Naive thymus-derived CD8-positive, alpha-beta T cell (primary cell): ENCODE measurements around the gene LIMD2. TPM values are rescaled to one million over a fixed set of nuclear protein-coding genes. Genes with fewer than 3 reads are reported as not detected.

Experiments used
- ATAC-seq, 2 donors: fragments of 150-1000 bp; cut with Tn5 transposase in 1 of 2; sonication (Bioruptor Pico), chemical (Tn5 transposase) in 1 of 2; 1 replicate in 1 of 2; 2 replicates in 1 of 2; pipeline ENCODE4 v1.10.0; 2021; ENCODE audit warnings: mild to moderate bottlenecking in 2 of 2, moderate library complexity in 2 of 2
- POLR2A ChIA-PET: fragments of 350-600 bp; sonication (Branson Sonifier 250); formaldehyde crosslinking; loops from one replicate; lab custom pipeline; 2021; ENCODE audit warnings: antibody characterized with exemption; lab: Charles Lee
- DNase-seq, 10 donors: peaks; one replicate each; pipeline versions ENCODE4 v3.0.0 to v3.0.0-alpha.2; 2020 to 2022
- H3K27ac Mint-ChIP-seq, 10 donors: one replicate each; pipeline ENCODE4 v1.8.0; 2020 to 2022; ENCODE audit warnings: mild to moderate bottlenecking in 10 of 10, mixed read lengths in 10 of 10, moderate library complexity in 4 of 10, inconsistent platforms in 1 of 10
- H3K27me3 Mint-ChIP-seq, 5 donors: one replicate each; pipeline ENCODE4 v1.8.0; 2021 to 2022; ENCODE audit warnings: mixed read lengths in 5 of 5
- H3K36me3 Mint-ChIP-seq, 3 donors: one replicate each; pipeline ENCODE4 v1.8.0; 2020 to 2022; ENCODE audit warnings: mixed read lengths in 3 of 3, mild to moderate bottlenecking in 2 of 3, inconsistent platforms in 1 of 3
- H3K4me1 Mint-ChIP-seq, 4 donors: one replicate each; pipeline ENCODE4 v1.8.0; 2021 to 2022; ENCODE audit warnings: mixed read lengths in 4 of 4
- H3K4me3 Mint-ChIP-seq, 10 donors: one replicate each; pipeline ENCODE4 v1.8.0; 2020 to 2022; ENCODE audit warnings: mild to moderate bottlenecking in 10 of 10, mixed read lengths in 10 of 10, moderate library complexity in 6 of 10, inconsistent platforms in 1 of 10
- H3K9me3 Mint-ChIP-seq, 9 donors: one replicate each; pipeline ENCODE4 v1.8.0; 2020 to 2022; ENCODE audit warnings: mixed read lengths in 9 of 9, mild to moderate bottlenecking in 3 of 9, inconsistent platforms in 1 of 9, moderate library complexity in 1 of 9
- polyA plus RNA-seq, 3 donors: library from polyadenylated mRNA; unstranded; fragments of 300-500 nt; fragmentation: Illumina TruSeq; gene quantifications; one replicate each; pipeline ENCODE4 v1.2.3, GENCODE V29; 2021
- total RNA-seq, 8 experiments: library from RNA in 2 of 8; stranded (reverse) in 2 of 8; gene quantifications; one replicate each; pipeline ENCODE4 v1.2.3 and lab custom pipeline; 2021 to 2026

Gene LIMD2
- total and polyA plus RNA-seq, 5 experiments from 2014 or later: 390 to 980 (median 700) TPM

DNA sequence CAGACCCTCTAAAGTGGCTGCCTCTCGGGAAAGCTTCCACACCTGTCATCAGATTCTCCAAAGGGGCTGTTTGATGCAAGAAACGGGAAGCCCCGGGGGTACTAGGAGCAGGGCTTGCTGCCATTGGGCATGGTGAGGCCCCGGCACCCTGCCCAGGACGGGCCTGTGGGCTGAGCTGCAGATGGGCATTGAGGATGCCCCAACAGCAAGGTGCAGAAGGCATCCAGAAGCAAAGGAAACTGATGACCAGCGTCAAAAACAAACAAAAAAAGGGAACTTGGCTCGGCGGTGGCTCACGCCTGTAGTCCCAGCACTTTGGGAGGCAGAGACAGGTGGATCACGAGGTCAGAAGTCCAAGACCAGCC, 1.5 kb upstream of the LIMD2 start:
- H3K4me1 Mint-ChIP-seq: peaks cover 42 to 72% (median 64%) of the 10 kb centered on the region in 4 donors
- H3K27me3 Mint-ChIP-seq: no peaks in the 10 kb centered on the region
- peaks cover 0 to 51% (median 17%) of the 10 kb centered on the region in 3 donors for H3K36me3 Mint-ChIP-seq
- H3K4me3 Mint-ChIP-seq: peak overlapping the region; percentile 90 to 98 (median 95)
- no peak for ATAC-seq
- peak overlapping the region; percentile 88 to 99 (median 99) for H3K27ac Mint-ChIP-seq
- peaks cover 0 to 5% (median 0%) of the 10 kb centered on the region in 9 donors for H3K9me3 Mint-ChIP-seq
- POLR2A ChIA-PET: interaction anchor here (0.7 to 18.5 kb wide), 19 partner anchors 5 to 805 kb away, joined by 3 to 1071 read pairs (median 6); partner anchors contain the start of genes CCDC47, CEP95, DCAF7 and DDX42
- no peak for DNase-seq

DNA sequence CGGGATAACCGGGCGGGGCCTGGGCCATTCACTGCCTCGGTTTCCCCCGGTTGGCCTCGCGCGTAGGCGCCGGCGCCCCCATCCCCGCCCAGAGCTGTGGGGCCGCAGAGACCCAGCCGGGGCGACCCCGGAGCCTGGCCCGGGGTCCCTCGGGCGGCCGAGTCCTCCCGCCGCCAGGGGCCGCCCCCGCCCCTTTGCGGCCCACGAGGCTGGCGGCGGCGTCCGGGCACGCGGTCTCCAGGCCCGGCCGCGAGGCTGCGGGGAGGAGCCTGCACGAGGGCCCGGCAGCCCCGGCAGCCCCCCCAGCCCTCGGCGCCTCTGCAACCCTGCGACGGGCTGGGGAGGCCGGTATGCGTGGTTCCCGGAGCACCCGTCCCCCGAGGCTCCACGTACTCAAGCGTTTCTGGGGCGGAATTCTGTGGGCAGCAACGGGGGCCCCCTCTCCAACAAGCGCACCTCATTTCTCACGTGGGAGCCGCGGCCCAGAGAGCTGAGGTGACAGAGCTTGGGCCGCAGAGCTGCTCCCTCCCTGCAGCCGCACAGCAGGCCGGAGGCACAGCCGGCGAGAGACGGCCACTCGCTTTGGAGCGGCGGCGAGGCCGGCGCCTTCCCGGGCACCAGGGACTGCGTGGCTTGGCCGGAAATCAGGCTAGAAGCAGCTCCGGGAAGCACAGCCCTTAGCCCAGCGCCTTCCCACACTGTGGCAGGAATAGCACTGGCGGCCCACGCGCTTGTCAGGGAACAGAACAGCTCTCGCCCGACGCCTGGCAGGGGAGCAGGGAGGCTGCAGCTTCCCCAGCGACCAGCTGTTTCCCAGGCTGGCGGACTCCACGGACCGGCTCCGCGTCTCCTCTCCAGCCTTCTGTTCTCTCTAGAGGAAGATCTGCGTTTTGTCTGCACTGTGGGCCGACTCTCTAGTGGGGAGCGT, 867 bp upstream of the LIMD2 start:
- peaks cover 0 to 57% (median 17%) of the 10 kb centered on the region in 3 donors for H3K36me3 Mint-ChIP-seq
- peaks cover 0 to 5% (median 0%) of the 10 kb centered on the region in 9 donors for H3K9me3 Mint-ChIP-seq
- H3K27ac Mint-ChIP-seq: peak overlapping the region; percentile 88 to 99 (median 99)
- POLR2A ChIA-PET: interaction anchor here (0.6 to 18.5 kb wide), 21 partner anchors 4 to 805 kb away, joined by 3 to 1071 read pairs (median 5); partner anchors contain the start of genes CCDC47, CEP95, DCAF7 and DDX42
- ATAC-seq (peak; percentile 13 to 16), DNase-seq (peak; percentile 54 to 75 (median 63))
- peaks cover 43 to 72% (median 63%) of the 10 kb centered on the region in 4 donors for H3K4me1 Mint-ChIP-seq
- H3K4me3 Mint-ChIP-seq: peak overlapping the region; percentile 90 to 98 (median 95)
- H3K27me3 Mint-ChIP-seq: no peaks in the 10 kb centered on the region

DNA sequence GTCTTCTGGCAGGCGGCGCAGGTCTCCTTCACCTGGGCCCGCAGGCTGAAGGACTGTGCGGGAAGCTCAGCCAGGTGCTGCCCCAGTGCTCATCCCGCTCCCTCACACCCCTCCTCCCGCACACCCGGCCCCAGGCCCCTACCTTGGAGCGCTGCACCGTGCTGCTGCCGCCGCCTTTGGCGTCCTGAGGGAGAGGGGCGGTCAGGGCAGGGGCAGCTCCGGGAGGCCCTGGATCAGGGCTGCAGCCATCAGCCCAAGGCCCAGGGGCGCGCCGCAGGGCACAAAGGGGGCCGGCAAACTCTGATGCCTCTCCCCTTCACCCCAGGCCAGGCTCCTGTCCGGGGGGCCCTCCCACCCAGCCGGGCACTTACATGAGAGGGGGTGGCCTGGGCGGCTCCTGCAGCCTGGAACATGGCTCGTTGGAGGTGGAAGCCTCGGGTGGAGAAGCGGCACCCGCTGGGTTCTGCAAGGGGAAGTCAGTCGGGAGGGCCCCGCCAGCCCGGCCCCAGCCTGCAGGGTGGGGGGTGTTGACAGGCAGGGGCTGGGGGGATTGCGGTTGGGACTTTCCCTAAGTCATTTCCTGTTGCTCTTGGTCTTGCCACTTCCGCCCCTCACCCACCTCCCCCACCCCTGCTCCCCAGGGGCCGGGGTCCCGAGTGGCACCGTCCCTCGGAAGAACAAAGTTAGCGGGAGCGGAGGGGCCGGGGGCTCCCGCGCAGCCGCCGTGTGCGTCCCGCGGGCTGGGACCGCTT, 863 bp downstream of the LIMD2 start:
- peak overlapping the region; percentile 95 to 100 (median 98) for H3K4me3 Mint-ChIP-seq
- POLR2A ChIA-PET: interaction anchor here (0.6 to 15.3 kb wide), 25 partner anchors 11 to 807 kb away, joined by 3 to 1071 read pairs (median 9); partner anchors contain the start of genes CCDC47, CEP95, DDX42 and DDX5
- peaks cover 0 to 5% (median 0%) of the 10 kb centered on the region in 9 donors for H3K9me3 Mint-ChIP-seq
- H3K36me3 Mint-ChIP-seq: peaks cover 0 to 54% (median 17%) of the 10 kb centered on the region in 3 donors
- ATAC-seq (peak; percentile 31 to 47), DNase-seq (peak; percentile 82 to 98 (median 92))
- H3K4me1 Mint-ChIP-seq: peaks cover 46 to 76% (median 63%) of the 10 kb centered on the region in 4 donors
- H3K27ac Mint-ChIP-seq: peak overlapping the region; percentile 93 to 99 (median 98)
- H3K27me3 Mint-ChIP-seq: no peaks in the 10 kb centered on the region

DNA sequence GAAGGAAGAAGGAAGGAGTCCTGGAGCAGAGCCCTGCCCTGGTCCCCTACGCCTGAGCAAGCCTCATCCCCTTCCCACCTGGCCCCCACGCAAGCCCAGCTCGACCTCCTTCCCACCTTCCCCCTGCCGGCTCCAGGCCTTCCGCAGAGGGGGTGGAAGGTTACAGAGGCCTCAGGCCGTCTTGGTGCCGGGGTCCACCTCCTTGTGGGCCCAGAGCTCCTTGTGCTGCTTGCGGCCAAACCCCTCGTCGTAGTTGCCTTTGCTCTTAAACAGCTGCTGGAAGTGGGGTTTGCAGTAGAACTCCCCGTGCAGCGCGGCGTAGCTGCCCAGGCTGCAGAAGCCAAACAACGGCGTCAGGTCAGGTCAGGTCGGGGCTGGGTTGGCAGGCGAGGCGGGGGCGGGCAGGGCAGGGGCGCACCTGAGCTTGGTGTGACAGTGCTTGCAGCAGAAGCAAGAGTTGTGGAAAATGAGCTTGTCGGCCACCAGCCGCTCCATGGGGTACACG, 1.5 kb downstream of the LIMD2 start:
- peak in 5 of 10 donors; percentile 33 to 70 (median 41) for DNase-seq
- Mint-ChIP-seq H3K4me3 (peak overlapping the region; percentile 95 to 100 (median 98)), H3K27me3 (no peaks in the 10 kb centered on the region), H3K27ac (peak overlapping the region; percentile 95 to 99 (median 98)), H3K36me3 (peaks cover 0 to 53% (median 14%) of the 10 kb centered on the region in 3 donors), H3K9me3 (peaks cover 0 to 5% (median 0%) of the 10 kb centered on the region in 9 donors), H3K4me1 (peaks cover 41 to 76% (median 63%) of the 10 kb centered on the region in 4 donors)
- no peak for ATAC-seq
- POLR2A ChIA-PET: interaction anchor here (0.6 to 15.3 kb wide), 26 partner anchors 10 to 808 kb away, joined by 3 to 1071 read pairs (median 6); partner anchors contain the start of genes CCDC47, CEP95, DDX42 and DDX5

DNA sequence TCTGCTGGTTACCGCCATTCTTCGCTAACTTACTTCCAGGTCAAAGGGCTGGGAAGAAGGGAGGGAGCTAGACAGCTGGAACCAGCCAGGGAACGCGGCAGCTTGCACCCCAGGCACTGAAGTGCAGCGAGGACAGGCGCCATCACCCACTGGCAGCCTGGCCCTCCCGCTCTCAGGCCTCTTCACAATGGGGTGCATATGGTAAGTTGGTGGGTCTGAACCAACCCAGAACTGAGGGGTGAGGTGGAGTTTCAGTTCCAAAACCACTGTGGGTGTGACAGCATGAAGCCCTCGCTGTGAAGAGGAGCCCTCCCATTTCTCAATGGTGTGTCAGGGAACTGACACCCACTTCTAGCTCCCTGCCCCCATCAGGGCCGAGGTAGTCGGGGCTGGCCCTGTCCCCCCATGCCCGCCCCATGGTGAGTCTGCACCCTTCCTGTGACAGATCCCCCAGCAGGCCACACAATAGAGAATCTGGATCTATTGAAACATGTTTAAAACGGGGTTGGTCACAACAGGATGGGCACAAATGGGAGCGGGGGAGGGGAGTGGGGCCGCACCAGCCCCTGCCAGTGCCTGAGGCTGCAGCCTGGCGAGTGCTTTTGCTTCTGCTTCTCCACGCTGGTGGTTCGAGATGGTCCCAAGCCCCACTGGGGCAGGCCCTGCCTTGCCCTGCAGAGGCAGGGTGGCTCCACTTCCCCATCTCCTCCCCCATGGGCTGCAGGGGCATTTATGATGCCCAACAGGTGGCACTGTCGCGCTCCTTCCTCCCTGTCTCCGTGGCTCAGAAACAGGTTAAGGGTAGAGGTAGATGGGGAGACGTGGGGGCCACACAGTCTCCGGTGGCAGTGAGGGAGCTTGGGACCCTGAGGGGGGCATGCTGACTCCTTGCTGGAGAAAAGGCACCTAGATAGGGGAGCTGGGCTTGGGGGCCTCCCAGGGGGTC, 2.3 kb downstream of the LIMD2 start:
- ATAC-seq (peak; percentile 24 to 41), DNase-seq (peak; percentile 76 to 94 (median 90))
- Mint-ChIP-seq H3K27me3 (no peaks in the 10 kb centered on the region), H3K36me3 (peaks cover 0 to 49% (median 18%) of the 10 kb centered on the region in 3 donors), H3K27ac (peak overlapping the region; percentile 95 to 99 (median 98)), H3K4me1 (peaks cover 39 to 76% (median 63%) of the 10 kb centered on the region in 4 donors), H3K4me3 (peak overlapping the region; percentile 95 to 100 (median 98)), H3K9me3 (peaks cover 0 to 5% (median 0%) of the 10 kb centered on the region in 9 donors)
- POLR2A ChIA-PET: interaction anchor here (0.5 to 15.3 kb wide), 31 partner anchors 11 to 808 kb away, joined by 3 to 1071 read pairs (median 5); partner anchors contain the start of genes CCDC47, CEP95, DCAF7 and DDX42

DNA sequence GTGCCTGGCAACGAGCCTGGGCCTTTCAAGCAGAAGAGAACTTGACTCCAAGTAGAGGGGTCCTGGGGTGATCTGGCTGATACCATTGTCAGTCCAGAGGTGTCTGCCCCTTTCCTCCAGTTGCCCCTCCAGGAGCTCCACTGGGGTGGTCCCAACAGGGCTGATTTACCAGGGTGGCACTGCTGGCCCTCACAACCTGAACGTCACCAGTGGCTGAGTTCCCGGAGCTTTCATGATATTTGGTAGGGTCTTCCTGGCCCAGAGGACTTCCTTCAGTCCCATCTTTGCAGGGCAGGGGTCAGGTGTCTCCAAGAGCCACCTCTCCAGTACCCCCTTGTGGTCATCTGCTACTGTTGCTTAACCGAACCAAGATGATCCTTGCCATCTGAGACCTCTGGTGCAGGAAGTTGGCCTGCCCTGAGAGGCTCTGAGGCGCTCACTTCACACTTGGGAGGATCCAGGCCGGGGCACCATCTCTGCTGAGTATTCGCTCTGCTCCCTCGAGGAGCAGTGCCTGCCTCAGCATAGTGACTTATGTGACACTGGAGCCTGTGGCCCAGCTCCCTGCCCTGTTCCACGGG, 3.5 kb downstream of the LIMD2 start:
- H3K36me3 Mint-ChIP-seq: peaks cover 0 to 49% (median 18%) of the 10 kb centered on the region in 3 donors

DNA sequence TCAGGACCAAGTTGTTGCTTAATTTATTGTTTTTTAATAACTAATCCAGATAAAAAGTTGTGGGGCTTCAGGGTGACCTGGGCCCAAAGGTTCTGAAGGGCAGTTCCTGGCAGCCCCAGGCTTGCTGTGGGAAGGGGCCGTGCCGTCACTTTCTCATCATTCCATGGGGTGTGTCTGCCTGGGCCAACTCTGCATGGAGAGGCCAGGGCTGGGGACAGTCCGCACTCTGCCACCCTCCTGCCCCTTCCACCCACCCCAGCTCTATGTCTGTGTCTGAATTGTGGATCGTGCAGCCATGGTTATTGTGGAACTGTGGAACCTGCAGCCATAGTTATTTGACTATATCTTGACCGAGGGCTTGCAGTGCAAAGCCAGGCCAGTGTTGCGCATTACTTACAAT, 4.0 kb downstream of the LIMD2 start:
- peak in 3 of 10 donors; percentile 5 to 29 (median 20) for DNase-seq
- H3K27me3 Mint-ChIP-seq: no peaks in the 10 kb centered on the region
- ATAC-seq: no peak
- peak overlapping the region; percentile 95 to 100 (median 98) for H3K4me3 Mint-ChIP-seq
- H3K9me3 Mint-ChIP-seq: peaks cover 0 to 2% (median 0%) of the 10 kb centered on the region in 9 donors
- peaks cover 0 to 52% (median 18%) of the 10 kb centered on the region in 3 donors for H3K36me3 Mint-ChIP-seq
- peak overlapping the region; percentile 95 to 99 (median 98) for H3K27ac Mint-ChIP-seq
- POLR2A ChIA-PET: interaction anchor here (0.9 to 15.3 kb wide), 24 partner anchors 9 to 450 kb away, joined by 3 to 1071 read pairs (median 5); partner anchors contain the start of genes CCDC47, DCAF7, DDX42 and FTSJ3
- peaks cover 35 to 73% (median 65%) of the 10 kb centered on the region in 4 donors for H3K4me1 Mint-ChIP-seq

More for the DNA sequence above, 3.5 kb downstream of the LIMD2 start:
- Mint-ChIP-seq H3K27me3 (no peaks in the 10 kb centered on the region), H3K4me1 (peaks cover 37 to 74% (median 65%) of the 10 kb centered on the region in 4 donors), H3K4me3 (peak overlapping the region; percentile 95 to 100 (median 98)), H3K9me3 (peaks cover 0 to 2% (median 0%) of the 10 kb centered on the region in 9 donors), H3K27ac (peak overlapping the region; percentile 95 to 99 (median 98))
- ATAC-seq: no peak
- POLR2A ChIA-PET: interaction anchor here (0.8 to 15.3 kb wide), 21 partner anchors 10 to 696 kb away, joined by 3 to 1071 read pairs (median 14); partner anchors contain the start of genes CCDC47, DCAF7, DDX42 and FTSJ3
- peak in 7 of 10 donors; percentile 40 to 77 (median 57) for DNase-seq

DNA sequence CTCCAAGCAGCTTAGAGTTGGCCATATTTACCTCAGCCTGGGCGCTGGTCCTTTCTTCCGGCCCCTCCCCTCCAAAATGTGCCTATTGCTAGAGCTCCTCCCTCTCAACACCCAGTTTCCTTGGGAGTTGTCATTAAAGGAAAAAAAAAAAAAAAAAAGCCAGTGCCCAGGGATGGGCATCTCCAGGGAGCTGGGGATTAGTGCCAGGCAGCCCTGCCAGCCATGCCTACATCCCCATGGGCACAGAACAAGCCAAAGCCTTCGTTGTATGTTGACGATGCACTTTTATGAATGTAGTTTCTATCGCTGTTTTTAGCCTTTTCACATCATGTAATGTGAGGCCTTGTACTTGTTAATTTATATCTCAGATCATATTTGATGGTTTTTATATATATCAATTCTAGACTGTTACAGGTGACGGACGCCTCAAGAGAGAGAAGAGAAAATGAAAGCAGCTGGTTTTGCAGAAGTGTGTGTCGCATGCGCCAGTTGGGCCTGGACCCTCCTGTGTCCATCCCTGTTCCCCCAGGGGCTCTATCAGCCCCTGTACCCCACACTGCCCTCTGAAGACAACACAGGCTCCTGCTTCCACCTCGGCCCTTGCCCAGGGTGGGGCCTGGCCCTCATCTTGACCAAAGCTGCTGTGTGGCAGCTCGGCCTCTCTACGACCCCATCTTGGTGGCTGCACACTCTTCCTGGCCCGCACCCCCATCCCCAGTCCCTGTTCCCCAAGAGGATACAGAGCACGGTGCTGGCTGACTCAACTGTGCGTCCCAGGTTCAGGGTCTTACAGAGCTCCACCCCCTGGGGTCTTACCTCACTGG, 4.8 kb downstream of the LIMD2 start:
- POLR2A ChIA-PET: interaction anchor here (0.6 to 15.3 kb wide), 42 partner anchors 9 to 451 kb away, joined by 3 to 1071 read pairs (median 4); partner anchors contain the start of genes CCDC47, DCAF7, DDX42 and FTSJ3
- H3K9me3 Mint-ChIP-seq: peaks cover 0 to 2% (median 0%) of the 10 kb centered on the region in 9 donors
- peak overlapping the region; percentile 93 to 99 (median 98) for H3K27ac Mint-ChIP-seq
- H3K36me3 Mint-ChIP-seq: peaks cover 0 to 59% (median 21%) of the 10 kb centered on the region in 3 donors
- ATAC-seq (no peak), DNase-seq (peak in 4 of 10 donors; percentile 9 to 41 (median 32))
- peaks cover 35 to 72% (median 67%) of the 10 kb centered on the region in 4 donors for H3K4me1 Mint-ChIP-seq
- peak overlapping the region; percentile 64 to 100 (median 96) for H3K4me3 Mint-ChIP-seq
- H3K27me3 Mint-ChIP-seq: no peaks in the 10 kb centered on the region

DNA sequence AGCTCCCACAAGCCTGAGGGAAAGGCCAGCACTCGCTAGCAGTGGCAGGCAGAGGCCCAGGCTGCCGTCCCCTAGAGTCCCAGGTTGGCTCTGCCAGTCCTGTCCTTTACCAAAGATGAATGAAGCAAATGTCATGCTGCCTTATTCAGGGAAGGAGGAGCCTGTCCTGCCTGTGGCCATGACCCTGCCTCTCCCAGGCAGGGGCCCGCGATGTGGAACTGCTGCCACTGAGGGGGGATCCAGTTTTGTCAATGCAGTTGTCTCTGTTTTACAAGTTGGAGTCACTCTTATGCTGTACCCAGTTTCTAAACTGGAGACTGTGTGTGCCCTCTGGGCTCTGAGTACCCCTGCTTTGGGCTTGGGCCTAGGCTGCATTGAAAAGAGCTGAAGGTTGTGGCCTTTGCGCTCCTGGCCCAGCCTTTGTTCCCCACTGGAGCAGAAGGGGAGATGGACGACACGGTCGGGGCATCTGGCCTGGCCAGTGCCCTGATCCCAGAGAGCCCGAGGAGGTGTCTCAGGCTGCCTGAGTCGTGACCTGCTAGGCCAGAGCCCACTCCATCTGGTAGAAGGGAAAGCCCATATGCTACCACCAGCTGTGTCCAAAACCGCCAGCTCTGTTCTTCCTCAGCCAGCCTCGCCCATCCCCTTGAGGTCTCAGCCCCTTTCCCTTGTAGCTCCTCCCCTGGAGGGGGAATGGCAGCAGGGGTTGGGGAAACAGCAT, 5.5 kb downstream of the LIMD2 start:
- H3K9me3 Mint-ChIP-seq: peaks cover 0 to 2% (median 0%) of the 10 kb centered on the region in 9 donors
- ATAC-seq: no peak
- H3K27me3 Mint-ChIP-seq: no peaks in the 10 kb centered on the region
- H3K27ac Mint-ChIP-seq: peak overlapping the region; percentile 93 to 99 (median 98)
- POLR2A ChIA-PET: interaction anchor here (0.6 to 15.3 kb wide), 35 partner anchors 8 to 269 kb away, joined by 3 to 1071 read pairs (median 5); partner anchors contain the start of genes CCDC47, DCAF7, DDX42 and FTSJ3
- DNase-seq: peak in 4 of 10 donors; percentile 11 to 50 (median 30)
- H3K36me3 Mint-ChIP-seq: peaks cover 0 to 67% (median 21%) of the 10 kb centered on the region in 3 donors
- H3K4me1 Mint-ChIP-seq: peaks cover 35 to 72% (median 67%) of the 10 kb centered on the region in 4 donors
- peak overlapping the region; percentile 50 to 100 (median 96) for H3K4me3 Mint-ChIP-seq
